ENCODE results near the gene NPAS3. TPM values are rescaled to one million over a fixed set of nuclear protein-coding genes. Genes with fewer than 3 reads are reported as not detected.

Gene NPAS3
- total RNA-seq, 4 donors from 2014 or later: 0.13 to 1.1 (median 0.47) TPM; not detected in 1

DNA sequence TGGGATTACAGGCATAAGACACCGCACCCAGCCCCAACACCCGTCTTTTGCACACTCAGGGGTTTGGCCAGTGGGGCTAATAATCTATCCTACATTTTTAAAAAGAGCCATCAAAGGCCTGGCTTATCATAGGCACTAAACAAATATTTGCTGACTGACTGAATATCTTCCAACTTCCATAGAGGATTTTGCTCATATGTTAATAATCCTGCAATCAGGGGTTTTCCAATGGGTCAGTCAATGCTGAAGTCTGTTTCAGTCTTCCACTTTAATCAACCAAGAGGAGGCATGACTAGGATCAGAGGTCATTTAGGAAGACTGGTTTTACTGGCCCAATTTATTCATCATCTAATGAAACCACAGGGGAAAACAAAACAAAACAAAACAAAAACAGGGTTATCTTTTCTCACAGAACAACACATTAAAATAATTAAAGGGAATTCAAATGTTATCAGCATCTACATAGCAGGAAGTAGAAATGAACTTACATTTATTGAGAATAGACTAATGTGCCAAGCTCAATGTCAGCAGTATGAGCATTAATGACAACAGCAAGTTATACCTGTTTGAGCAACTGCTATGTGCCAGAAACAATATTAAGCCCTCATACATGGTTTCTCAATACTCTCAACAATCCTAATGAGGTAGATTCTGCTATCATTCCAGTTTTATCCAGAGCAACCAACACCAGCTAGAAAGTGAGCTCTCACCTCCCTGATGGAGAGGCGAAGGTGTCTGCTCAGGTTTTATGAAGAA is 640.0 kb downstream of the NPAS3 start:
- Histone ChIP-seq H3K4me1 (peaks cover 0 to 6% (median 0%) of the 10 kb centered on the region in 3 donors), H3K27me3 (no peaks in the 10 kb centered on the region), H3K36me3 (no peaks in the 10 kb centered on the region), H3K9me3 (no peaks in the 10 kb centered on the region), H3K4me3 (no peak overlapping the region), H3K27ac (no peak overlapping the region)
- intact Hi-C loops (cut with DNase I): no loop called here
- 56 to 63% methylated on average over 2 to 3 of the region's 3 CpGs for WGBS, 2 donors
- TF ChIP-seq POLR2A (IDR thresholded peaks at IDR 0.05): no peak
- TF ChIP-seq CTCF (IDR thresholded peaks at IDR 0.05): no peak
- no peak for DNase-seq

DNA sequence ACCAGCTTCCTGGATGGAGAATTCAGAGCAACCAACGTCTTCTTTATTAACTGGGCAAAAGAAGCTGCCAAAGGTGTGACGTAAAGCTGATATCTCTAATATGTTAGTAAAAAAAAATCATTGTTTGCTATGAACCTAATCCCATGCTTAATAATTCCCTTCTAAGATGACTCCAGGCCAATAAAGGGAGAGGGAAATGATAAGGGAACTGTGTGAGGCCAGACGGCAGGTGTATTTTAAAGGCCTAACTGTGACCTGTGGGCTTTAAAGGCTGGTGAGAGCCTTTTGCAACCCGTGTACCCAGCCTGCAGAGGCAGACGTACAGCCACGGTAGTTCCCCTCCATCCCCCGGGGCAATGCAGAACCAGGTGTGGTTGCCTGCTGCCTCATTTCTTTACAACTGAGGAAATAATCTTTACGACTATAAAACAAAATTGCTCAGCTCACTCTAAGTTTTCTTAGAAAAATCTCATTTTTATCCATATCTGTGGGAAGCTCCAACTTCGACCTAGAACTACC is 641.6 kb downstream of the NPAS3 start:
- Histone ChIP-seq H3K4me3 (no peak overlapping the region), H3K27me3 (no peaks in the 10 kb centered on the region), H3K9me3 (no peaks in the 10 kb centered on the region), H3K27ac (no peak overlapping the region), H3K4me1 (peaks cover 0 to 6% (median 0%) of the 10 kb centered on the region in 3 donors), H3K36me3 (no peaks in the 10 kb centered on the region)
- intact Hi-C loops (cut with DNase I): no loop called here
- TF ChIP-seq CTCF (IDR thresholded peaks at IDR 0.05): no peak
- DNase-seq: no peak
- 61 to 72% methylated on average over 9 of the region's 9 CpGs for WGBS, 2 donors

GRCh38 chr14:33580841-33581240 is 642.2 kb downstream of the NPAS3 start:
- TF ChIP-seq CTCF (IDR thresholded peaks at IDR 0.05): no peak
- TF ChIP-seq POLR2A (IDR thresholded peaks at IDR 0.05): no peak
- 75 to 83% methylated on average over 2 of the region's 2 CpGs for WGBS, 2 donors
- Histone ChIP-seq H3K4me3 (no peak overlapping the region), H3K4me1 (peaks cover 0 to 6% (median 0%) of the 10 kb centered on the region in 3 donors), H3K36me3 (no peaks in the 10 kb centered on the region), H3K9me3 (no peaks in the 10 kb centered on the region), H3K27me3 (no peaks in the 10 kb centered on the region), H3K27ac (no peak overlapping the region)
- no peak for DNase-seq
- intact Hi-C loops (cut with DNase I): no loop called here

DNA sequence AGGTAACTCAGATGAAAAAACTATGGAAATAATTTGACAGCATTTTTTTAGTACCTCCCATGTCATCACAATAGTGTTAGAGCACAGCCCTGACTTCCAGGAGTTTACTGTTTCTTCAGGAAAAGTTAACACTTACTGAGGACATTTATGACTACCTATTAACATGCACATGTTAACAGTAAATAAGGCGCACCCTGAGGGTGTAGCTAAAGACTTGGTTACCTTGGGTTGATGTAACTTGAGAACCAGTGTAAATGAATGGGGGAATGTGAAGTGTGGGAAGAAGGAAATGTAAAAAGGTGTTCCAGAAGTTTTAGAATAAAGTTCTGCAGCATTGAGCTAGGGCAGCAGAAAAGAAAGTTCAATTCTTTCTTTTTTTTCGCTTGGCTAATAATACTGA is 646.0 kb downstream of the NPAS3 start:
- Histone ChIP-seq H3K36me3 (no peaks in the 10 kb centered on the region), H3K9me3 (no peaks in the 10 kb centered on the region)

More for the DNA sequence above, 646.0 kb downstream of the NPAS3 start:
- Histone ChIP-seq H3K27ac (no peak overlapping the region), H3K27me3 (no peaks in the 10 kb centered on the region), H3K4me3 (no peak overlapping the region), H3K4me1 (no peaks in the 10 kb centered on the region)
- intact Hi-C loops (cut with DNase I): no loop called here
- DNase-seq: no peak
- TF ChIP-seq CTCF (IDR thresholded peaks at IDR 0.05): no peak
- no peak for TF ChIP-seq POLR2A (IDR thresholded peaks at IDR 0.05)
- WGBS, 2 donors: 75 to 86% methylated on average over 2 of the region's 2 CpGs
